Fibroblast of lung (primary cell): ENCODE measurements around the gene CD8B2.
"Not testable (repeated sequence)": the region's sequence is repeated elsewhere in the genome, so short reads cannot be mapped to it uniquely, and the experiment has no call there.

Source experiments
- CTCF ChIP-seq, 2 donors: IDR thresholded peaks in 1 of 2; conservative IDR thresholded peaks in 1 of 2; 1 replicate in 1 of 2; 2 replicates in 1 of 2; pipeline ENCODE4 v1.5.1; 2011 to 2012; ENCODE audit warnings: low read length in 2 of 2, control low read depth in 1 of 2, inconsistent platforms in 1 of 2, low read depth in 1 of 2, mild to moderate bottlenecking in 1 of 2
- EZH2 ChIP-seq: IDR thresholded peaks from 2 replicates; pipeline ENCODE4 v1.5.1; 2012; ENCODE audit warnings: low read length, control low read depth, mild to moderate bottlenecking; ENCODE audit errors: missing control alignments

DNA sequence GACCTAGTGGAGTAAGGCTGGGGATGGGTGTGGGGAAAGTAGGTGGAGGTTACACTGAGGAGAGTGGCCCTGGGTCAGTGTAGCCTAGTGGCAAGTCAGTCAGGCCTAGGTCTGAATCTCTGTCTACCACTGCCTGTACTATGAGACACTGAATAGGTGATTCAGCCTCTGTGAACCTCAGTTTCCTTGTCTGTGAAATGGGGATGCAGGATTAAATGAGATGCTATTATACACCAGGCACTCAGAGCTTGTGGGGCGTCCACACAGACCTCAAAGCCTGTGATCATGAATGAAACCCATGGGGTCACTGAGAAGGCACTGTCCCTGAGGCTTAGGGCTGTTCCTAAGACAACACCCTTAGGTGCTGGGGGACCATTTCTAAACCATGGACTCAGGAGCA, 11.4 kb downstream of the CD8B2 start:
- TF ChIP-seq CTCF (conservative IDR thresholded peaks at IDR 0.05 in 1 of 2, IDR thresholded peaks at IDR 0.05 in 1 of 2; ENCODE audit: low read depth in 1 of 2, low read length in 2 of 2); EZH2: not testable (repeated sequence)
